KMS-11 (cell line): ENCODE data around the gene PPA2.

Source experiments
- H2AFZ ChIP-seq: fragments of 200-600 bp; sonication (generic); 2 replicates; pipeline ENCODE4 v1.6.1; 2016; ENCODE audit warnings: antibody characterized with exemption, mixed run types, low read depth
- H3K27ac ChIP-seq: fragments of 200-600 bp; sonication (generic); 2 replicates; pipeline ENCODE4 v1.6.1; 2016; ENCODE audit warnings: mild to moderate bottlenecking, mixed run types
- H3K27me3 ChIP-seq: fragments of 200-600 bp; sonication (generic); 2 replicates; pipeline ENCODE4 v1.6.1; 2017; ENCODE audit warnings: mild to moderate bottlenecking, low read depth, mixed run types, moderate library complexity; ENCODE audit not compliant: insufficient read depth
- H3K36me3 ChIP-seq: fragments of 200-600 bp; sonication (generic); 2 replicates; pipeline ENCODE4 v1.6.1; 2017; ENCODE audit warnings: mild to moderate bottlenecking, mixed run types; ENCODE audit not compliant: insufficient read depth
- H3K4me1 ChIP-seq: fragments of 200-600 bp; sonication (generic); 2 replicates; pipeline ENCODE4 v1.6.1; 2016; ENCODE audit warnings: mild to moderate bottlenecking, low read depth, mixed run types; ENCODE audit not compliant: poor library complexity, severe bottlenecking
- H3K4me2 ChIP-seq: fragments of 200-600 bp; sonication (generic); 2 replicates; pipeline ENCODE4 v1.7.0; 2016; ENCODE audit warnings: mild to moderate bottlenecking, mixed run types
- H3K4me3 ChIP-seq: fragments of 200-600 bp; sonication (generic); IDR thresholded peaks from 2 replicates; pipeline ENCODE4 v1.6.1; 2017; ENCODE audit warnings: low read depth, low read length, mixed read lengths; ENCODE audit not compliant: insufficient read depth
- H3K79me2 ChIP-seq: fragments of 200-600 bp; sonication (generic); 2 replicates; pipeline ENCODE4 v1.6.1; 2016; ENCODE audit warnings: low read depth, mixed run types; ENCODE audit not compliant: insufficient read depth
- H3K9ac ChIP-seq: fragments of 200-600 bp; sonication (generic); 2 replicates; pipeline ENCODE4 v1.6.1; 2016; ENCODE audit warnings: mild to moderate bottlenecking, mixed run types
- H4K20me1 ChIP-seq: fragments of 200-600 bp; sonication (generic); 2 replicates; pipeline ENCODE4 v1.6.1; 2016; ENCODE audit warnings: mild to moderate bottlenecking, mixed run types; ENCODE audit not compliant: insufficient read depth
- CTCF ChIP-seq: fragments of 200-600 bp; sonication (generic); conservative IDR thresholded peaks from 2 replicates; pipeline ENCODE4 v1.6.1; 2017; ENCODE audit warnings: low read depth, mild to moderate bottlenecking, antibody characterized with exemption, low read length, moderate library complexity, mixed read lengths

Gene PPA2

GRCh38 chr4:105345358-105345757 is 128.5 kb downstream of the PPA2 start:
- no peaks in the 10 kb centered on the region for H3K4me1 ChIP-seq
- no peak overlapping the region for H3K4me2 ChIP-seq
- no peak for TF ChIP-seq CTCF
- H3K27ac ChIP-seq = no peak overlapping the region
- no peak overlapping the region for H3K9ac ChIP-seq
- no peaks in the 10 kb centered on the region for H3K36me3 ChIP-seq
- H3K79me2 ChIP-seq = no peaks in the 10 kb centered on the region
- no peak overlapping the region for H2AFZ ChIP-seq
- H3K4me3 ChIP-seq = no peak overlapping the region
- no peaks in the 10 kb centered on the region for H4K20me1 ChIP-seq
- no peaks in the 10 kb centered on the region for H3K27me3 ChIP-seq

DNA sequence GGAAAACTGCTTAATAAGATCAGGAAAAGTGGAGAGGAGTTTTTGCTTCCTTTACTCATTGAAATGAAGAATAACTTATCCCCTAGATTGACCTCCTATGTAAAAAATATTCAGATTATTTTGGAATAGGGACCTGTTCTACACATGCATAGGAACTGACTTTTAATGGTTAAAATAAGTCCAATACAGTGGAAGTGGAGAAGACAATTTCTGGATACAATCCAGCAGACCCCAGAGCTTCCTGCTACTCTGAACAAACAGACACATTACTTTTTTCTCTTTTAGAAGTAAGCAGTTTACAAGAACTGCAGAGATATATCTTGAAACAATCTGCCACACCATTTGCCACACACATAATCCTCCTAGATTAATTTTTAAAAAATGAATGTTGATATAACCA is 129.7 kb downstream of the PPA2 start:
- Histone ChIP-seq H3K4me3 (no peak overlapping the region), H3K36me3 (no peaks in the 10 kb centered on the region), H3K4me1 (no peaks in the 10 kb centered on the region), H3K79me2 (no peaks in the 10 kb centered on the region), H2AFZ (no peak overlapping the region), H3K4me2 (no peak overlapping the region), H3K27me3 (no peaks in the 10 kb centered on the region), H3K27ac (no peak overlapping the region), H3K9ac (no peak overlapping the region), H4K20me1 (no peaks in the 10 kb centered on the region)
- TF ChIP-seq CTCF = no peak

DNA sequence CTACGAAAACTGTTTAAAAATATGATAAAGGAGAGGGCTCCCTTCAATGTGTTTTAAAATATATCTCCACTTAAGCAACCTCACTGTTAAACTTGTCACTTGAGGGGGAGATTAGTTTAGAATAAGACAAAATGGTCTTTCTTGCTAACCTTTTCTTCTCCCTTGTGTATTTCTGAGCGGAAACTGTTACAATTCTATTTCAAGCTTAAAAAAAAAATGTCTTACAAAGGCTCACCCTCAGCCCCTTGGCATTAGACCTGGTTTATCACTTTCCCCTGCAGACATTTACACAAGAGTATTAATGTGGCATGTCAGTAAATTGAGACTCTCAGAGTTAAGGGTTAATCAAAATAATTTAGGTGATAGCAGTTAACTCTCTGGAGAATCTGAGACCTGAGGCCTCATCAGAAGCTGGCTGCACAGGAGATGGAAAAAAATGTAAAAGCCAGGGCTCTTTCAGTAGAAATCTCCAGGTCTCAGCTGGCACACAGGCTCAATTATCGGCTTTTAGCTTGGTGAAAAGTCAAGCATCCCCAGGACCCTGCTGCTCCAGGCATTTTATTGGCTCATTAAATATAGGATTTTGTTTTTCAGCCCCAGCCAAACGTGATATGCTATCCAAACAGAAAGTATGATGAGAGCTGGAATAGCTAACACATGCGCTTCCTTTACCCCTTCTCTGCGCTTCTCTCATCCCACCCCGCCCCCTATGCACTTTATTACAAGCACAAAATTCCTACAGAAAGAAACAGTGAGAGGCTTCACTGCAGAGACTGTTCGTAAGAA is 130.5 kb downstream of the PPA2 start:
- TF ChIP-seq CTCF = no peak
- no peaks in the 10 kb centered on the region for H3K36me3 ChIP-seq

DNA sequence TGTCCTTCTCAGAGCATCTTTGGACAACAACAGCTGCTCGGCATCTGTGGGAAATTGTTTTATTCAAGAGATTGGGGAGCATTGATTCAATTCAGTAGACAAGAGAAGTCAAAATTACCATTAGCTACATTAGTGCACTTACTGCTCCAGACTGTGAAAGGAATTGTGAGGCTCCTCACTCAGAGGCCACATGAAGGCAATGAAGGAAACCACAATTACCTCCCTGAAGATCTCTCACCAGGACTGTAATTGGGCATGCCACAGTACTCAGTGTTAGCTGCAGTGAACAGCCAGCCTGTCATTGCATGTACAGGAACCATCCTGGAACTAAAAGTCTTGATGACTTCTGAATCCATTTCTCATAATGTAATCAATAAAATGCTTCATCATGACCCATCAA is 144.8 kb downstream of the PPA2 start:
- Histone ChIP-seq H3K27me3 (no peaks in the 10 kb centered on the region), H3K4me3 (no peak overlapping the region), H3K4me2 (no peak overlapping the region)

More for the DNA sequence above, 130.5 kb downstream of the PPA2 start:
- no peaks in the 10 kb centered on the region for H3K79me2 ChIP-seq
- no peaks in the 10 kb centered on the region for H3K27me3 ChIP-seq
- H3K9ac ChIP-seq = no peak overlapping the region
- no peaks in the 10 kb centered on the region for H4K20me1 ChIP-seq
- H2AFZ ChIP-seq = no peak overlapping the region
- no peak overlapping the region for H3K4me2 ChIP-seq
- no peak overlapping the region for H3K27ac ChIP-seq
- no peaks in the 10 kb centered on the region for H3K4me1 ChIP-seq
- no peak overlapping the region for H3K4me3 ChIP-seq

More for the DNA sequence above, 144.8 kb downstream of the PPA2 start:
- Histone ChIP-seq H2AFZ (no peak overlapping the region), H3K79me2 (no peaks in the 10 kb centered on the region), H3K27ac (no peak overlapping the region), H3K9ac (no peak overlapping the region), H4K20me1 (no peaks in the 10 kb centered on the region), H3K36me3 (no peaks in the 10 kb centered on the region), H3K4me1 (no peaks in the 10 kb centered on the region)
- no peak for TF ChIP-seq CTCF
